T47D (cell line): Measurements from ENCODE around the gene DRP2.

ENCODE experiments used
- DNase-seq, 2 experiments: peaks; one replicate each; pipeline versions ENCODE4 v3.0.0 to v3.0.0-alpha.2; 2011 to 2012; ENCODE audit warnings: low read depth in 1 of 2, low spot score in 1 of 2
- JUND ChIP-seq: IDR thresholded peaks from 2 replicates; pipeline ENCODE4 v1.6.1; 2012; ENCODE audit warnings: low read depth
- in situ Hi-C: cut with HindIII; loops from 2 replicates; pipeline ENCODE4 v1.10.0; 2016; ENCODE audit warnings: low sequenced_read_pairs, low pct_unique_long_range_greater_than_20kb

Gene DRP2

DNA sequence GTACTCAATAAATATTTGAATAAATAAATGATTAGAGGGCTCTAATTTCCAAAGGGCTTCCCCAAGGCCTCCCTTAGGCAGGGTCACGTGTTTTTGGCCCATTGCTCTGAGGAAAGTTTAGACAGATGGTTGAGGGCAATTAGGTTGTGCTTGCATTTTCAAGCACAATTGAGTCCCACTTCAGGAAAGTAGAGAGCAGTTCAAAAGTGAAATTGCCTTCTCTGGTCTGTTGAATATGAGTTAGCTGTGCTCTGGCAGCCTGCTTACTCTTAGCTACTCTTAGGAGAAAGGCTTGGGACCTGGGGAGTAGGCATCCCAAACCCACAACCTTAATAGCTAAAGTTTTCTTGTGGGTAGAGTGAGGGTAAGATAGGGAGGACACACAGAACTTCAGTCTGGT lies 9.0 kb upstream of the DRP2 start:
- DNase-seq: no peak
- in situ Hi-C loops: no loop called here

DNA sequence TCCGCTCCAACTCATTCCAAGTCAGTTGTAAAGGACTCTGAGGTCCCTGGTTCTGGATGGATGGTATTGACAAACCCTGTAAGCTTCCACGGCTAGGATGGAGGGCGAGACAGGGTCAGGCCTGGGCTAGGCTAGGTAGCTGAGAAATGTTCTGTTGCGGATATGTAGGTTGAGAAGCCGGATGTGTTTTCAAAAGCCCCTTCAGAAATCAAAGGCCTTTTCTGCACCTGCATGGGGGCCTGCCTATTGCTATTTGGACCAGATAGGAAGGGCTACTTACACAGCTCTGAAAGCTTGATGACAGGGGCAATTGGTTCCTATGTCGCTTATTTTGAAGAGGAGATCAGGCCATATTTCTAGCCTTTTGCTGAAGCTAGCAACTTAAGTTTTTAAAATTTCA lies 1.9 kb upstream of the DRP2 start:
- TF ChIP-seq JUND: no peak
- DNase-seq: no peak
- in situ Hi-C loops: no loop called here

More for the DNA sequence above, 9.0 kb upstream of the DRP2 start:
- TF ChIP-seq JUND: no peak

DNA sequence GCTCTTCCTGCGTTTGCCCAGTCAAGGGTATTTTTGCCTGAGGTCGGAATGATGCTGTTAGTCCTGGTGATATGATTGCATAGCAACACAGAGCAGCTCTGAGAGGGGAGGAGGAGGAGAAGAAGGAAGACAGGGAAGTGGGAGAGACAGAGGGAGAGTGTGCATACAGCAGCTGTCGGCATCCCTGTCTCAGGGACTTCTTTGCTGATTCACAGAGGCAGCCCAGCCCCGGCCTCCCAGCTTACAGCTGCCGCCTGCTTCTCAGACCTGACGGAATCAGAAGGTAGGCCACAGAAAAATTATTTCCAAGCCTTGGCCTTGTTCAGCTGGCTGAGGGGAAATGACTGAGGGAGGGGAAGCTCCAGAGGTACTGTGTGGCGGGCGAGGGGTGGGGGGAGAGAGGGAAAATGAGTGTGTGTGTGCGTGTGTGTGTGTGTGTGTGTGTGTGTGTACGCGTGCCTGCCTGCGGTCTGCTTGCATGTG lies 319 bp downstream of the DRP2 start:
- in situ Hi-C loops: no loop called here
- no peak for DNase-seq
- no peak for TF ChIP-seq JUND

- in situ Hi-C loops: no loop called here
- TF ChIP-seq JUND: no peak
- DNase-seq: no peak
These were observed 1.2 kb downstream of the DRP2 start for GRCh38 chrX:101220662-101221260.

GRCh38 chrX:101223226-101223625 lies 3.6 kb downstream of the DRP2 start:
- no peak for DNase-seq
- no peak for TF ChIP-seq JUND
- in situ Hi-C loops: no loop called here

DNA sequence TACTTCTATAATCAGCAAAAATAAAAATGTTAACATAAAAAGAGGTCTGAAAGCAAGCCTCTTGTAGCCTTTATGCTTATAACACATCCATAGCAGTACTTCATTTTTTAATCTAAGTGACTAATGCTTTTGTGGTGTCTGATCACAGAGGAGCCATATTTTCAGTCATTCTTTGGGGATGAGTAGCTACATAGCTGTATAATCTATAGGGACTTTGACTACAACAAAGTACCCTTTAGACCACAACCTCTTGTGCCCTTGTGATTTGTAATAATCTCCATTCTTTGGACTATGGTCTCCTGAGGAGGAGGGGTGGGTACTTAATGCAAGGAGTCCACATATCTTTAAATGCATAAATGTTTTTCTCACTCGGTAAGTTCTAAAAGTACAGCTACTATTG lies 9.6 kb downstream of the DRP2 start:
- TF ChIP-seq JUND: no peak
- DNase-seq: no peak
- in situ Hi-C loops: no loop called here

- no peak for TF ChIP-seq JUND
- in situ Hi-C loops: no loop called here
- no peak for DNase-seq
These were observed 11.1 kb downstream of the DRP2 start for GRCh38 chrX:101230636-101231035.

DNA sequence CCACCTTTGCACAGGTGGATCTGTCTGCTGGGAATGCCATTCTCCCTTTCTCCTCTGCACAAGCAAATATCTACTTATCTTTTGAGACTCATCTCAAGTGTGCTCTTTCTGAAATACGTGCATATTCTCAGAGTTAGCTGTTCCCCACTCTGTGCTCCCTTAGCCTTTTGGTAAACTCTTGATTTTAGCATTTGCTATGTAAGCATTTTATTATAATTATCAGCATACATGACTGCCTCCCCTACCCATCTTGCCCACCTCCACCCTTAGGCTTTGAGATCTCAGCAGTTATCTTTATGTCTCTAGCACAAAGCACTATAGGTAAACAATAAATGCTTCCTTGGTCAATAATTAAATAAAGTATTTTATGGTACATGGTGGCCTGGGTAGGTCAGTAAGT lies 11.5 kb downstream of the DRP2 start:
- in situ Hi-C loops: no loop called here
- no peak for TF ChIP-seq JUND
- DNase-seq: no peak

- in situ Hi-C loops: no loop called here
- DNase-seq: no peak
- TF ChIP-seq JUND: no peak
These were observed 12.7 kb downstream of the DRP2 start for GRCh38 chrX:101232316-101232715.

- no peak for TF ChIP-seq JUND
- in situ Hi-C loops: no loop called here
- no peak for DNase-seq
These were observed 17.5 kb downstream of the DRP2 start for GRCh38 chrX:101237041-101237440.

GRCh38 chrX:101241531-101241930 lies 21.9 kb downstream of the DRP2 start:
- in situ Hi-C loops: no loop called here
- DNase-seq: no peak
- TF ChIP-seq JUND: no peak

DNA sequence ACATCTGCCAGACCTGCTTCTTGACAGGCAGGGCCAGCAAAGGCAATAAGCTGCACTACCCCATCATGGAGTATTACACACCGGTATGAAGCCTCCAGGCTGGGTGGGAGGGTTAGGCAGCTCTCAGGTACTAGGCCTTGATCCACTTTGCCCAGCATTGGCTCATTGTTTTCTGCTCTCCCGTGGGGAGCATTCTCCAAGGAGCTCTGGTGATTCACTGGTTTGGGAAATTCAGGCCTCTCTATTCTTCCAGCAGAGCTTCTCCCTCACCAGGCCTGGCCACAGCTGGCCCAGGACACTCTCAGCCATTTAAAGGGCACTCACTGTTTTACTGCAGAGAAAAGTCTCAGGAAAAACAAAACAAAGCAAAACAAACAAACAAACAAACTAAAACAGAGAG lies 33.0 kb downstream of the DRP2 start:
- no peak for TF ChIP-seq JUND
- in situ Hi-C loops: no loop called here

GRCh38 chrX:101257448-101258258 lies 38.1 kb downstream of the DRP2 start:
- no peak for TF ChIP-seq JUND
- in situ Hi-C loops: no loop called here
- DNase-seq: no peak

More for the DNA sequence above, 33.0 kb downstream of the DRP2 start:
- no peak for DNase-seq

- TF ChIP-seq JUND: no peak
- in situ Hi-C loops: no loop called here
- DNase-seq: no peak
These were observed 38.6 kb downstream of the DRP2 start for GRCh38 chrX:101258259-101258581.
